H1 (cell line): ENCODE measurements around the gene LIMK2. TPM values are rescaled to one million over a fixed set of nuclear protein-coding genes. Genes with fewer than 3 reads are reported as not detected.

Source experiments
- GTF2F1 ChIP-seq: IDR thresholded peaks from 2 replicates; pipeline ENCODE4 v1.6.1; 2012; ENCODE audit warnings: low read depth, low read length, improper control_type of control experiment, borderline replicate concordance
- polyA plus RNA-seq, 7 experiments: library from polyadenylated mRNA; depleted of rRNA in 3 of 7; stranded (reverse) in 5 of 7; unstranded in 2 of 7; fragments of >200 nt in 5 of 7; fragments of 200-250 nt in 2 of 7; gene quantifications; 1 replicate in 5 of 7; 2 replicates in 1 of 7; 4 replicates in 1 of 7; pipeline versions ENCODE4 v1.2.1 to v1.2.3, GENCODE V29; 2011 to 2013; ENCODE audit warnings: missing spikeins in 2 of 7, mixed read lengths in 2 of 7
- total RNA-seq: library from RNA; stranded (reverse); fragmentation: NEBNext Ultra II Directional; extraction: Animal tissue kit (Norgen Biotek cat#: 25700); gene quantifications from 2 replicates; pipeline ENCODE4 v1.2.1, GENCODE V29; 2021
- TF ChIP-seq, protein P1 (sequence below): IDR thresholded peaks from 2 replicates; pipeline ENCODE4 v1.6.1; 2012; ENCODE audit warnings: inconsistent platforms

Gene LIMK2
- total and polyA plus RNA-seq, 2 of the 8 experiments (the other 6 are each of a cell fraction or from before 2014, with no cell fraction given), result 13.2 to 37.6 TPM

DNA sequence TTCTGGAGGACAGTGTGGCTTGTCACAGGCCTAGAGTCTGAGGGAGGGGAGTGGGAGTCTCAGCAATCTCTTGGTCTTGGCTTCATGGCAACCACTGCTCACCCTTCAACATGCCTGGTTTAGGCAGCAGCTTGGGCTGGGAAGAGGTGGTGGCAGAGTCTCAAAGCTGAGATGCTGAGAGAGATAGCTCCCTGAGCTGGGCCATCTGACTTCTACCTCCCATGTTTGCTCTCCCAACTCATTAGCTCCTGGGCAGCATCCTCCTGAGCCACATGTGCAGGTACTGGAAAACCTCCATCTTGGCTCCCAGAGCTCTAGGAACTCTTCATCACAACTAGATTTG, 67.2 kb downstream of the LIMK2 start (continued):
- TF ChIP-seq GTF2F1, result no peak
- TF ChIP-seq, protein P1, sequence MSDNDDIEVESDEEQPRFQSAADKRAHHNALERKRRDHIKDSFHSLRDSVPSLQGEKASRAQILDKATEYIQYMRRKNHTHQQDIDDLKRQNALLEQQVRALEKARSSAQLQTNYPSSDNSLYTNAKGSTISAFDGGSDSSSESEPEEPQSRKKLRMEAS, result no peak
- TF ChIP-seq, all 59 proteins: peak for 0
